Measurements from ENCODE around the gene BCAN.

GRCh38 chr1:156670791-156671190 lies 28.9 kb downstream of the BCAN start:
- TF ChIP-seq POLR2A (IDR thresholded peaks at IDR 0.05): no peak
- TF ChIP-seq CTCF (IDR thresholded peaks at IDR 0.05): no peak

Data from adrenal gland (tissue), 5 donors.